Astrocyte (in vitro differentiated cells and primary cell): ENCODE results near the gene OTOG.

ENCODE experiments used
- CTCF ChIP-seq: IDR thresholded peaks from 2 replicates; pipeline ENCODE4 v1.5.1; 2011; ENCODE audit warnings: low read depth, mild to moderate bottlenecking, inconsistent platforms, low read length, moderate library complexity; ENCODE audit not compliant: insufficient read depth
- EZH2 ChIP-seq: IDR thresholded peaks from 2 replicates; pipeline ENCODE4 v1.6.1; 2012; ENCODE audit warnings: mild to moderate bottlenecking, low read length, inconsistent platforms; ENCODE audit not compliant: insufficient read depth

DNA sequence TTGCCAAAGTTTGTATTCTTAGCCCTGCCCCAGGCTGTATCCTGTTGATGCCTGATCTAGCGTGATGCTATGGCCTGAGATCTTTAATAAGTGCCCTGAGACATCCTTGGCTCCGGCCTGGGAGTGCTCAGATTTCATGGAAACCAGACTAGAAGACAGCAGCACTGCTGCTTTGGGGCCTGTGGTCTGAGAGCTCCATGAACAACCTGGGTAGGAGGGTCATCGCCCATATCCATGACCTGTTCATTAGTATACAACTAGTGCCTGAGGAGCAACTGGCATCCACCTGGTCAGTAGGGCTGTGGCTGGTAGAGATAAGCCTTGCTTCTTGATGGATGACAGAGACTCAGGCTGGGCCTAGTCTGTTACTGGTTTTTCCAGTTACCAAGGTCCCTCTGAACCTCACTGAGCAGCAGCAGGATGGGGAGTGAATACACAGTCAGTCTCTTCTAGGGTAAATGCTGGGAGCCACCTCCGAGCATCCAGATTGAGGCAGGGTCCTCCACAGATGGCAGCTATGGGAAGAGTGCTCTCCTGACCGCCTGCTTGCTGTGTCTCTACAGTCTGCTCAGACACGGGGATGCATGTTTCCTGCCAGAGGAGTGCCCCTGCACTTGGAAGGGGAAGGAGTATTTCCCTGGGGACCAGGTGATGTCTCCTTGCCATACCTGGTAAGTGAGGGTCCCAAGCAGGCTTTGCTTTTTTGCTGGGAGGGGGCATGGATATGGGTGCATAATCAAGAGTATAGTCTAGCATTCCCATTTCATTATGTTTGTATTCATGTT, 39.0 kb downstream of the OTOG start:
- TF ChIP-seq CTCF (no peak), EZH2 (no peak)
